Activated CD4-positive, alpha-beta T cell treated with anti-CD3 and anti-CD28 coated beads, Interleukin-2, amount 10 ng/mL, durations not matched to agents 24 days and 14 days (primary cell): Measurements from ENCODE around the gene SLC9B1. TPM values are rescaled to one million over a fixed set of nuclear protein-coding genes. Genes with fewer than 3 reads are reported as not detected.
"Not testable (repeated sequence)": the region's sequence is repeated elsewhere in the genome, so short reads cannot be mapped to it uniquely, and the experiment has no call there.

Experiments
- DNase-seq: peaks from one replicate; pipeline ENCODE4 v3.0.0; 2022
- H3K27ac Mint-ChIP-seq: one replicate; pipeline ENCODE4 v1.8.0; 2022; ENCODE audit warnings: mild to moderate bottlenecking, mixed read lengths
- H3K27me3 Mint-ChIP-seq: one replicate; pipeline ENCODE4 v1.8.0; 2022; ENCODE audit warnings: mixed read lengths
- H3K36me3 Mint-ChIP-seq: one replicate; pipeline ENCODE4 v1.8.0; 2022; ENCODE audit warnings: low read depth, mild to moderate bottlenecking, mixed read lengths
- H3K4me1 Mint-ChIP-seq: one replicate; pipeline ENCODE4 v1.8.0; 2021; ENCODE audit warnings: mixed read lengths
- H3K4me3 Mint-ChIP-seq: one replicate; pipeline ENCODE4 v1.8.0; 2022; ENCODE audit warnings: mild to moderate bottlenecking, moderate library complexity, mixed read lengths
- H3K9me3 Mint-ChIP-seq: one replicate; pipeline ENCODE4 v1.8.0; 2021; ENCODE audit warnings: mixed read lengths
- intact Hi-C: fragments of 100-400 bp; cut with micrococcal nuclease; formaldehyde crosslinking; loops from one replicate; pipeline ENCODE4 v1.15.1; 2023
- total RNA-seq: library from RNA; stranded (reverse); gene quantifications from 2 replicates; pipeline ENCODE4 v1.2.3, GENCODE V29; 2022

SLC9B1 gene
- total RNA-seq, 1 donor from 2014 or later = 0.23 TPM

- peaks cover 18% of the 10 kb centered on the region for H3K4me1 Mint-ChIP-seq
- peaks cover 31% of the 10 kb centered on the region for H3K36me3 Mint-ChIP-seq
- intact Hi-C loops = no loop called here
- H3K4me3 Mint-ChIP-seq = no peak overlapping the region
- no peak overlapping the region for H3K27ac Mint-ChIP-seq
- DNase-seq = no peak
- H3K27me3 Mint-ChIP-seq = no peaks in the 10 kb centered on the region
- H3K9me3 Mint-ChIP-seq = no peaks in the 10 kb centered on the region
Measured at GRCh38 chr4:103029300-103029699, 9.8 kb upstream of the SLC9B1 start.

- no peak overlapping the region for H3K27ac Mint-ChIP-seq
Measured at GRCh38 chr4:103026868-103027267, 7.4 kb upstream of the SLC9B1 start.

GRCh38 chr4:103024996-103025395, 5.5 kb upstream of the SLC9B1 start:
- DNase-seq = peak; percentile 34
- Mint-ChIP-seq H3K27me3 (no peaks in the 10 kb centered on the region), H3K4me1 (peaks cover 12% of the 10 kb centered on the region), H3K27ac (no peak overlapping the region), H3K4me3 (no peak overlapping the region), H3K36me3 (peaks cover 23% of the 10 kb centered on the region), H3K9me3 (no peaks in the 10 kb centered on the region)
- intact Hi-C loops = no loop called here

More at GRCh38 chr4:103026868-103027267, 7.4 kb upstream of the SLC9B1 start:
- Mint-ChIP-seq H3K4me1 (peaks cover 8% of the 10 kb centered on the region), H3K36me3 (peaks cover 30% of the 10 kb centered on the region), H3K27me3 (no peaks in the 10 kb centered on the region), H3K4me3 (no peak overlapping the region), H3K9me3 (no peaks in the 10 kb centered on the region)
- DNase-seq = peak; percentile 13
- intact Hi-C loops = no loop called here

GRCh38 chr4:103021120-103021519, 1.6 kb upstream of the SLC9B1 start:
- Mint-ChIP-seq H3K9me3 (no peaks in the 10 kb centered on the region), H3K4me3 (no peak overlapping the region), H3K36me3 (peaks cover 15% of the 10 kb centered on the region), H3K4me1 (peaks cover 26% of the 10 kb centered on the region), H3K27me3 (no peaks in the 10 kb centered on the region), H3K27ac (no peak overlapping the region)
- no peak for DNase-seq
- intact Hi-C loops = no loop called here

- DNase-seq = peak; percentile 65
- Mint-ChIP-seq H3K4me1 (peaks cover 22% of the 10 kb centered on the region), H3K36me3 (peaks cover 6% of the 10 kb centered on the region), H3K27ac (peak overlapping the region; percentile 94), H3K4me3 (peak overlapping the region; percentile 93), H3K27me3 (no peaks in the 10 kb centered on the region), H3K9me3 (no peaks in the 10 kb centered on the region)
- intact Hi-C loops = loop anchor here (1.0 to 5.0 kb wide), 7 partner anchors 58 to 674 kb away; partner anchors contain the start of genes BDH2, MANBA, SLC39A8 and SLC9B2
Measured at GRCh38 chr4:103018391-103019307, 856 bp downstream of the SLC9B1 start.

- intact Hi-C loops = no loop called here
- Mint-ChIP-seq H3K27ac (no peak overlapping the region), H3K4me3 (no peak overlapping the region), H3K9me3 (no peaks in the 10 kb centered on the region), H3K4me1 (no peaks in the 10 kb centered on the region), H3K27me3 (no peaks in the 10 kb centered on the region), H3K36me3 (no peaks in the 10 kb centered on the region)
- no peak for DNase-seq
Measured at GRCh38 chr4:103012551-103012950, 7.0 kb downstream of the SLC9B1 start.

GRCh38 chr4:103012060-103012459, 7.4 kb downstream of the SLC9B1 start:
- Mint-ChIP-seq H3K36me3 (no peaks in the 10 kb centered on the region), H3K4me3 (no peak overlapping the region), H3K27ac (no peak overlapping the region), H3K9me3 (no peaks in the 10 kb centered on the region), H3K27me3 (no peaks in the 10 kb centered on the region), H3K4me1 (no peaks in the 10 kb centered on the region)
- no peak for DNase-seq
- intact Hi-C loops = no loop called here

GRCh38 chr4:103011378-103012025, 8.0 kb downstream of the SLC9B1 start:
- intact Hi-C loops = no loop called here
- Mint-ChIP-seq H3K4me1 (no peaks in the 10 kb centered on the region), H3K4me3 (no peak overlapping the region), H3K27me3 (no peaks in the 10 kb centered on the region), H3K9me3 (no peaks in the 10 kb centered on the region), H3K27ac (no peak overlapping the region), H3K36me3 (no peaks in the 10 kb centered on the region)
- no peak for DNase-seq

- DNase-seq = no peak
- Mint-ChIP-seq H3K27me3 (peaks cover 4% of the 10 kb centered on the region), H3K9me3 (no peaks in the 10 kb centered on the region), H3K4me1 (no peaks in the 10 kb centered on the region), H3K27ac (no peak overlapping the region), H3K4me3 (no peak overlapping the region), H3K36me3 (no peaks in the 10 kb centered on the region)
- intact Hi-C loops = no loop called here
Measured at GRCh38 chr4:103010804-103011203, 8.7 kb downstream of the SLC9B1 start.

- Mint-ChIP-seq H3K27ac (no peak overlapping the region), H3K36me3 (no peaks in the 10 kb centered on the region), H3K4me3 (no peak overlapping the region), H3K27me3 (peaks cover 8% of the 10 kb centered on the region), H3K9me3 (peaks cover under 1% of the 10 kb centered on the region), H3K4me1 (no peaks in the 10 kb centered on the region)
- DNase-seq = peak; percentile 83
- intact Hi-C loops = loop anchor here (1.0 to 5.0 kb wide), 8 partner anchors 82 to 662 kb away; partner anchors contain the start of genes NFKB1 and SLC39A8
Measured at GRCh38 chr4:103008875-103009729, 10.4 kb downstream of the SLC9B1 start.

GRCh38 chr4:103002551-103002950, 17.0 kb downstream of the SLC9B1 start:
- no peak for DNase-seq
- H3K27me3 Mint-ChIP-seq = peaks cover 12% of the 10 kb centered on the region
- H3K4me3 Mint-ChIP-seq = no peak overlapping the region
- intact Hi-C loops = no loop called here
- H3K4me1 Mint-ChIP-seq = no peaks in the 10 kb centered on the region
- peaks cover 4% of the 10 kb centered on the region for H3K36me3 Mint-ChIP-seq
- peaks cover 18% of the 10 kb centered on the region for H3K9me3 Mint-ChIP-seq
- H3K27ac Mint-ChIP-seq = no peak overlapping the region

- Mint-ChIP-seq H3K4me3 (no peak overlapping the region), H3K36me3 (peaks cover 14% of the 10 kb centered on the region), H3K9me3 (peaks cover 14% of the 10 kb centered on the region), H3K27me3 (no peaks in the 10 kb centered on the region), H3K27ac (no peak overlapping the region), H3K4me1 (peaks cover 7% of the 10 kb centered on the region)
- intact Hi-C loops = no loop called here
- no peak for DNase-seq
Measured at GRCh38 chr4:102994803-102995202, 24.7 kb downstream of the SLC9B1 start.

GRCh38 chr4:102993985-102994384, 25.5 kb downstream of the SLC9B1 start:
- H3K27me3 Mint-ChIP-seq, DNase-seq, intact Hi-C loops, H3K4me3 Mint-ChIP-seq, H3K27ac Mint-ChIP-seq, H3K4me1 Mint-ChIP-seq: not testable (repeated sequence)
- H3K36me3 Mint-ChIP-seq = peaks cover 14% of the 10 kb centered on the region
- H3K9me3 Mint-ChIP-seq = peaks cover 14% of the 10 kb centered on the region
